GM11168 (cell line): Measurements from ENCODE around the gene ECE1.
"Not testable (repeated sequence)": the region's sequence is repeated elsewhere in the genome, so short reads cannot be mapped to it uniquely, and the experiment has no call there.

Experiments
- in situ Hi-C: fragments of 300-500 bp; cut with MboI; formaldehyde crosslinking; loops from one replicate; pipeline ENCODE4 v1.12.0; 2022; ENCODE audit warnings: low sequenced_read_pairs; ENCODE audit not compliant: unreplicated experiment

ECE1 gene

DNA sequence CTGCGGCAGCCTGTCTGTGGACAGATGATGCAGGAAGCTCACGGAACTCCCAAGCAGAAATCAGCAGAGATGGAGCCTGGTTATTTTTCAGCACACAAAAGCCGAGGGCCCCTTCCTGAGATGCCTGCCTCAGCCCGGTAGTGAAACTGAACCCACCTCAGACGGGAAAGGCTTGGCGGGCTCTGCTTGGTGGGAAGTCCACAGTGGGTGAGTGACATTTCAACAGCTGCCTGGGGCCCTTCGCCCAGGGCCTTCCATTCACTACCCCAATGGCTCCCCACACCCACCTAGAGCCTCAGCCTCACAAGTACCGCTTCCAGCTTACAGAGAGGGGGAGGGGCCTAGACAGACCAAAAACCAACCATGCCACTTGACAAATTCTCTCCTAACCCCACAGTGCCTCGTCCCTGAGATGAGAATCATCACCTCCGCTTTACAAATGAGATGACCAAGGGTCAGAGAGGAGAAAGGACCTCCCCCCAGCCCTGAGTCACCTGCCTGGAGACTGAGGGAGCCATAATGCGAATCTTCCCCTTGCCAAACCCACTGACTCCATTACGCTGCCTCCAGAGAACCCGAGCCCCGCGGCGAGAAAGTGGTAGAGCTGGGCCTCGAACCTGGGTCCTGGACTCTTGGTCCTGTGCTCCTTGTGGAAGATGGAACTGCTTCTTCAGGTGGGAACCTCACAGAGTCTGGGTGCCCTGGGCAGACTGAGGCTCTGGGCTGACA, 3.4 kb upstream of the ECE1 start:
- in situ Hi-C loops = no loop called here

DNA sequence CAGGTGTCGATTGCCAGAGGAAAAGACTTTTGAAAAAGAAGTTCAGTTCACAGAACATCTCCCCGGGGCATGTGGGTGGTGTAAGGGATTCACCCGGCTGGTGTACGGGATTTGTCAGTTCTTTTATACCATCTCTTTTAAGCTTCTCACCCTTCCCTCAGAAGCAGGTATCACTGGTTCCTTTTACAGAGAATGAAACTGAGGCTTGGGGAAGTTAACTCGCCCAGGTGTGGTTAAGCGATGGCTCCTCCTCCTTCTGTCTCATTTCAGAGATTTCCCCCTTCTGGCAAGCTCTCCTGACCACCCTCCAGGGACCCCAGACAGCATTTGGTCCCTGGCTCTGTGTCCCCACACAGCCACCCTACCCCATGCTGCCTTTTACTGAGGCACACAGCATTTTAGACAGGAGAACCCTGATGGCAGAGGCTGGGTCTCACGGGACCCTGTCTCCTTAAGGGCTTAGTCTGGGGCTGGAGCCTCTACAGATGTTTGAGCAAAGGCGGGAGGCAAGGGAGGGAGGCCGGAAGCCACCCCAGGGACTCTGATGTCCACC, 2.8 kb upstream of the ECE1 start:
- in situ Hi-C loops = no loop called here

DNA sequence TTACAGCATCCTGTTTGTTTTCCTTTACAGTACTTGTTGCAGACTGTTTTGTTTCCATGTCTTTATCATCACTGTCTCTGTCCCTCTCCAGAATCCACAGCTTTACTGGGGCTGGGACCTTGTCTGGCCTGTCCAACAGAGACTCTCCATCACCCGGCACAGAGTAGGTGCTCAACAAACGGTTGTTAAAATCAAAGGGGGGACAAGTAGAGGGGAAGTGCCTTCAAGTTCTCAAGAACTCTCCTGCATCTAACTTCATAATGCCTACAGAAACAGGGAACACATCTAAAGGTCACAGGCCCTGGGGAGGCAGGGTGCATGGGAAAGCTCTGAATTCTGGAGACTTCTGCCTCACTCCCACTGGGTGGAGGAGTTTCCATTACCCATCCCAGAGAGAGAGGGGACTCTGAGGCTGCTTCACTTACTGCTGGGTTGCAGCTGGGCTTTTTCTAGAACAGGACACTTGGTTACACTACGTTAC, 2.3 kb upstream of the ECE1 start:
- in situ Hi-C loops = no loop called here

DNA sequence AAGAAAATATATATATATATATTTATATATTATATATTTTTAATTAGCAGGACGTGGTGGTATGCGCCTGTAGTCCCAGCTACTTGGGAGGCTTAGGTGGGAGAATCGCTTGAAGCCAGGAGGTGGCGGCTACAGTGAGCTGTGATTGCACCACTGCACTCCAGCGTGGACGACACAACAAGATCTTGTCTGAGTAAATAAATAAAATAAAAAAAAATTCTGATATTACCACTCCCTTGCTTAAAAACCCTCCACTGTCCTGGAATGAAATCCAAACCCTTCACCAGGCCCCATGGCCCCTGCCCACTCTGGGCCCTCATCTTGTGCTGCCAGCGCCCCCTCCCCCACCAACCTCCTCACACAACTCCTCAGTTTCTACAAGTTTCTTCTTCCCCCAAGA, 1.7 kb upstream of the ECE1 start:
- in situ Hi-C loops = no loop called here

DNA sequence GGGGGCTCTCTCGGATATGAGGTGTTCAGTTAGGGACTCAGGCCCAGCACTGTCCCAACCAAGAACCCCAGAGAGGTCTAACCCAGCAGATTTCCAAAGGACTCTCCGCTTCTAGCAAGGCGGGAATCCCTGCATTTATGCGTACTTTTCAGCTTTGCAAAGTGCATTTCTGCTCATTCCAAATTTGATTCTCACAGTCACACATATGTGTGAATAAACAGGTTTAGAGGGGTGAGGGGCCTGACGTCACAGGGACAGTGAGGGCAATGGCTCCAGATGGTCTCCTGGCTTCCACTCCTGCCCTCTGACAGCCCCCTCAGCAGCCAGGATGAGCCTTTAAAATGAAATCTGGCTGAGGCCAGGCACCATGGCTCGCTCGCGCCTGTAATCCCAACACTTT, 921 bp upstream of the ECE1 start:
- in situ Hi-C loops = no loop called here

DNA sequence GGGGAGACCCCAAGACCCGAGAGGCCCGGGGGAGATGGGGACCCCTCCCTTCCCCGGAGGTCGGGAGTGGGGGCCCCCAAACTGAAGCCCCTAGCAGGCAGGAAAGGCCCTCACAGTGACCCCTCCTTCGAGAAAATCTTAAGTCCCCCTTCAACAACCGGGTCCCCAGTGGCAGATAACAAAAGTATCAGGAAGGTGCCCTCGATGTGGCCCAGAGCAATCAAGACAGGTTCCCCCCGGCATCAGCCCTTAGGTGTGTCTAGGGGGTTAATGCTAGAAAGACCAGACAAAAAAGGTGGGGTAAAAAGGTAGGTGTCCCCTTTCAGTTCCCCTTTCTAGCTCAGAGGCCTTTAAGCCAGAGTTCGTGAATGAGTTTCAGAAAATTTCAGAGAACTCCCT, 282 bp upstream of the ECE1 start:
- in situ Hi-C loops = no loop called here

DNA sequence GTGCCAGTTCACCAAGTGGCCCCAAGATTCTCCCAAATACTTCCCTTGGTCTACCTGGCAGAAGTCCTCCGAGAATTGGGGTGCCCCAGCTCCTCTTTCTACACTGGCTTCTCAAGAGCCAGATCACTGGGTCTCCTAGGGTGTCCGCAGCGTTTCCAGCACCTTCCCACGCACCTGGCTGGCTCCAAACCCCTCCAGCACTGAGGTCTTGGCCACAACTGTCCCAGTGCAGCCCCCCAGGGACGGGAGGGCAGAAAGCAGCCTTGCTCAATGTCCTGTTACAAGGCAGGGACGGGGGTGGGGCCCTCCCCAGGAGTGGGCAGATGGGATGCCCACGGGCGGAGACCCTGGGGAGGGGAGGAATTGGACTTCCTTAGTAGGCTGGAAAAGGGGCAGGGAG, 1.1 kb downstream of the ECE1 start:
- in situ Hi-C loops = no loop called here

DNA sequence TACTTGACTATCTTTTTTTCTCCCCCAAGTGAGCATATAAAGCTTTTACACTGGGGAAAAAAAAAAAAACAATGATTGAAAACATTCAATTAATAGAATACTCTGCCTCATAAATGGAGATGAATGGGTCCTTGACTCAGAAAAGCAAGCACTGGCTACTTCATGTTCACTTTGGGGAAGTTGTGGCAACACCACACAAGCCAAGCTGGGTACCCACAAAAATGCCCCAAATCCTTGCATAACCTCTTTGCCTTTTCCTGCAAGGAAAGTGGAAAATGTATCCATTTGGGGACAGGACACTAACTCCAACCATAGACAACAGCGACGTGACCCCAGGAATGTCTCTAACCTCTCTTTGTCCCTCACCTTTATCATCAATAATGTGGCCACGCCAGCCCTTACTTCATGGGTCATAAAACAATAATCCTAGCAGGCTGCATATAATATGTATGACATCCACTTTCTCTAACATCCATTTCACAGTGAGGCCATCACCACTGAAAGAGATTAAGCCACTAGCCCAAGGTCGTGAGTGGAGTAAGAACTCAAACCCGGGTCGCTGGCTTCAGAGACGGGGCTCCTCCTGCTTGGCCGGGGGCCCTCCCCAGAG, 2.3 kb downstream of the ECE1 start:
- in situ Hi-C loops = no loop called here

DNA sequence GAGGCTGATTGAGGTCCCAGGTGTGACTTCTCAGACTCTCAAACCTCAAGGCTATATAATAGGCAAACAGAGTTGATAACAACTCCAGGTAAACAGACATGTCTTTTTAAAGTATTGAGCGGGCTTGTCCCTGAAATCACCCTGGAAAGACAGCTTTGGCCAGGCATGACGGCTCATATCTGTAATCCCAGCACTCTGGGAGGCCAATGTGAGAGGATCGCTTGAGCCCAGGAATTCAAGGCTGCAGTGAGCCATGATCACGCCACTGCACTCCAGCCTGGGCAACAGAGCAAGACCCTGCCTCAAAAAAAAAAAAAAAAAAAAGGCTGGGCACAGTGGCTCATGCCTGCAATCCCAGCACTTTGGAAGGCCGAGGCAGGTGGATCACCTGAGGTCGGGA, 4.9 kb downstream of the ECE1 start:
- in situ Hi-C loops = not testable (repeated sequence)

DNA sequence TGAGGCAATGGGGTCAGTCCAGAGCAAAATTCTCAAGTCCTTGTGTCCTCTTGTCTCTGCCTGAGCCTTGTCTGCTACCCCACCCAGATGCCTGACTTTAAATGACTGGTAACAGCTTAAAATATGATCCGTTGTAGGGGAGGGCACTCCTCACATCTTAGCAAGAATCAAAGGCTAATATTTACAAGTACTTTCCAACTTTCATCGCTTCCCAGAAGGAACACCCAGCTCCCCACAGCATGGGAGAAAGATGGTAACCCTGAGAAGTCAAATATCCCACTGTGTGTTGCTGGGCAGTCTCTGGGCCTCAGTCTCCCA, 5.2 kb downstream of the ECE1 start:
- in situ Hi-C loops = no loop called here

DNA sequence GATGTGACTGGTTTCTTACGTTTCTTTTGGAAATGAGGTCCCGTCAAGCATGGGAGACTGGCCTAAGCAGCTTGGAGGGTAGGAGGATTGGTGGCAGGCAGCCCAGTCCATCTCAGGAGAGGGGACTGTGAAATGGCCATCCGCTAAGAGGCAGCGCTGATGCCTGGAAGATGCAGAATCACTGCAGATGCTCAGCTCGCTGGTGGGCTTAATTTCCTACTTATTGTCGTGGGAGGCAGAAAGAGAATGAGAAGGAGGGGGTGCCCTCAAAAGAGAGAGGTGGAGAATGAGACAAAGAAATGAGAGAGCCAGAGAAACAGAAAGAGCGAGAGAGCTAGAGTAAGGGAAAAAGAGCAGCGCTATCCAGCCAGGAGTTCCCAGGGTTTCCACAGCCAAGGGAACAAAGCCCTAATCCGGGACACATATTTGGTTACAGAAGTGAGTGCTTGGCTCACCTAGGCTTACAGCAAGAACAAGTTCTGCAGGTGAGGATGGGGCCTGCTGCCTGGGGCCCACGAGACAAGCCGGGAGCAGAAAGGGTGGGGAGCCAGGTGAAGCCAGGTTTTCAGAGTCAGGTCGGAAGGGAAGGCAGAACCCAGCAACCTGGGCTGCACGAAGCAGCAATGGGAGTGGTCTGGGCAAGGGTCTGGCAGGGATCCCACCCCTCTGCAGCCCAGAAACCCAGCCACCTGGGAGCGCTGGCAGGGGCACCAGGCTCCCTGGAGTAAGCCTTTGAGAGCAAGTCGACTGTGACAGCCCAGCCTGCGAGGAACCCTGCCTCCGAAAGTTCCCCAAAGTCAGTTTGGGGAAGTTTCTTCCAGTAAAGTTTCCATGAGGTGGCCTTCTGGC, 5.8 kb downstream of the ECE1 start:
- in situ Hi-C loops = no loop called here

DNA sequence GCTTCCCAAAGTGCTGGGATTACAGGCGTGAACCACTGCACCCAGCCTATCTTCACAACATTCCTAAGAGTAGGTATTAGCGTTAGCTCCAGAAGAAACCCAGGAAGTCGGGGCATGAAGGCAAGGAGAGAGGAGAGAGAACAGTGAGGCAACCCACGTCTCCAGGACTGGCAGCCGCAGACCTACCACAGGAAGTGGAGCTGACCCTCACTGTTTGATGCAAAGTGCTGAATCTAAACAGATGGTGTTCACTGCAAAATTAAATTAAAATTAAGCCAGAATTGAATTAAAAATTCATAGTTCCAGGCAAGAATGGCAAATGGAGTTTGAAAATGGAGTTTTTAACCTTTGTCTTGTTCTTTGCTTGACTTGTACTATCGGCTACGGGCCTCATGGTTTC, 6.7 kb downstream of the ECE1 start:
- in situ Hi-C loops = no loop called here

DNA sequence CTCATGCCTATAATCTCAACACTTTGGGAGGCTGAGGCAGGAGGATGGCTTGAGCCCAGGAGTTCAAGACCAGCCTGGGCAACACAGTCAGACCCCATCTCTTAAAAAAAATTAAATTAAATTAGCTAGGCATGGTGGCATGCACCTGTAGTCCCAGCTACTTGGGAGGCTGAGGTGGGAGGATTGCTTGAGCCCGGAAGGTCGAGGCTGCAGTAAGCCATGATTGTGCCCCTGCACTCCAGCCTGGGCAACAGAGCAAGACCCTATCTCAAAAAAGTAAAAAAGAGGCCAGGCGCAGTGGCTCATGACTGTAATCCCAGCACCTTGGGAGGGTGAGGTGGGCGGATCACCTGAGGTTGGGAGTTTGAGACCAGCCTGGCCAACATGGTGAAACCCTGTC, 8.2 kb downstream of the ECE1 start:
- in situ Hi-C loops = not testable (repeated sequence)

DNA sequence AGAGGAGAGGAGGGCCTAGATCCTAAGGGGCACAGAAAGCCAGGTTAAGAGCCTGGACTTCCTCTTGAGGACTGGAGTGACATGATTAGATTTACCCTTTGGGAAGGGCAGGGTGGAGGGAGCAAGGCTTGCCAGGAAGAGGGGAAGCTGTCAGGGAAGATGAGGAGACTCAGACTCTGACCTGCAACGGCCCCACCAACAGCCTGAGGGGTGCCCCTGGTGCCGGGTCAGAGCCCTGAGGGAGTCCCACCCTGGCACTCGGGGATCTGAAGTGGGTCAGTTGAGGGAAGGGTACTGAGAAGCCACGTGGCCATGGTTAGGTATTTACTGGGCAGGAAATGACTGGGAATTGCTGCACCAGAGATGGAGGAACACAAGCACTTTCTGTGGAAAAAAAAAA, 9.8 kb downstream of the ECE1 start:
- in situ Hi-C loops = no loop called here

DNA sequence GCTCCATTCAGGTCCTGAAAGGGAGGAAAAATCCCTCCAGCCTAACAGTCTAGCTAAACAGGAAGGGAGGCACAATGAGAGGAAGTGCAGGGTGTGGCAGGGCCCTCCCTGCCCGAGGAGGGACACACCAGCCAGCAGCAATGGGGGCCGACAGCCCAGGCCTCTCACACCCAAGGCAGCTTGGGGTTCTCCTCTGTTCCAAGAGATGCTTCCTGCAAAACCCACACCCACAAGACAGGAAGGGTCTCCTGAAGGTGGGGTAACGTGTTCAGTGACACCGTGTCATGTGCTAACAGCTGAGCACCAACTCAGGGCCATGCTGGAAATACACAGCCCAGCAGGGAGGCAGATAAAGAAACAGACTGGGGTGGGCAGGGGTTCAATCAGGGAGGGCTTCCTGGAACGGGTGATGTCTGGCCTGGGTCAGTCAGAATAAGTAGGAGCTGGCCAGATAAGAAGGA, 10.2 kb downstream of the ECE1 start:
- in situ Hi-C loops = no loop called here

DNA sequence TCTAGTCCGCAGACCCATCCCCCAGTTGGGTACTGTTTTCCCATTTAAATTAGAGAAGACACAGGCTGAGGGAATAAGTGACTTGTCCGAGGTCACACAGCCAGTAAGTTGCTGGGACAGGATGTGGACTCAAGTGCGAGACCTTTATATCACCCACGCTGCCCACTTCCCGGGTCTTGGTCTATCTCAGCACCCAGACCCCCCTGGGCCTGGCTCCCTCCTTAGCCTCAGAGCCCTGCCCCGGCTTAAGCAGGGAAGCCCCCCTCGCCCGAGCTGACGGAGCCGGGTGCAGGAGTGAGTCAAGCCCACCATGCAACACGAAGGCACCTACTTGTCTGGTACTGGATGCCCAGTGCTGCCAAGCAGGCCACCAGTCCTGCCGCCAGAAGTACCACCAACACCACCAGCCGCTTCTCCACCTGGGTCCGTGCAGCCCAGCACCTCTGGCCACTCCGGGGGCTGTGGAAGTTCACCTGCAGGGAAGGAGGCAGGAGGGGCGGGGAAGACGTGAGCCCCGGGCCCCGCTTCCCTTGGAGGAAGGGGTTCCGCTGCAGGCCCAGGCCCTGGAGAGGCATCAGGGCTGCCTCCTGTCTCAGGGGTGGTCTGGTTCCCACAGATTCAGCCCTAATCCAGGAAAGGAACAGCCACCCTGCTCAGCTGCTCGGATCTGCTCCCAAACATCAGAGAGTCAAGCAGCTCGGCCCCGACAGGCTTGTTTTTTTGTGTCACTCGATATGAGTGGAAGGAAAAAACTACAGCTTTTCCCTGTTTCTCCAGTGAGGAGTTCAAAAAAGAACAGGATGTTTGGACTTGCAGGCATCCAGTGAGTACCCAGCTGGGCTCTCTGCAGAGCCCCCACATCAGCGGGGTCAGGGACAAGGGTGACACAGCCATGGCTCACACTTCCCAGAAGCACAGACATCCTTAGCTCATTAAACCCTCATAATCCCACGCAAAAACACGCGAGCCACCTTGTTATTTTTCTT, 11.1 kb downstream of the ECE1 start:
- in situ Hi-C loops = no loop called here

DNA sequence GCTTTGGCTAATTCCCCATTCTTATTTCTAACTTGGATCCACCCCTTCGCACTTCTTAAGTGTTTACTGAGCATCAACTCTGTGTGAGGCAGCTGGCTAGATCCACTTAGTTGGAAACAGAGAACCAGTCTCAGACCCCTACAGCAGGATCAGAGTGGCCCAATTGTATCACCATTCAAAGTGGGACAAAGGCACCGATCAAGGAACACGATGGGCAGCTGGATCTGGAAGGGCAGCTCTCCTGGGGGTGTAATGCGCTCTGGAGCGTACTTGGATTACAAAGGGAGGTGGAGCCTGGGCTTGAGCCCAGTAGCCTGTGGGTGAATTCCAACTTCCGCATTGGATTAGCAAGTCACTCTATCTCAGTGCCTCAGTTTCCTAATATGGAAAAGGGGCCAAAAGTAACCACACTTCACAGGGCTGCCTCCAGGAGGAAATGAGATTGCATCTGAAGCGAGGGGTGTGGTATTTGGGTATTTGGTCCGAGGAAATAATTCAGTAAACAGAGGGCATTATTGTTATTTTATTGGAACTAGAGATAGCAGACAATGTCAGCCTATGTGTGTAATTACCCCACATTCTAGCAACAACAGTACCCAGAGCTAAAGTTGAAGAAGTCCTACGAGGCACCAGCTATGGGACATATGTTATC, 11.9 kb downstream of the ECE1 start:
- in situ Hi-C loops = no loop called here

DNA sequence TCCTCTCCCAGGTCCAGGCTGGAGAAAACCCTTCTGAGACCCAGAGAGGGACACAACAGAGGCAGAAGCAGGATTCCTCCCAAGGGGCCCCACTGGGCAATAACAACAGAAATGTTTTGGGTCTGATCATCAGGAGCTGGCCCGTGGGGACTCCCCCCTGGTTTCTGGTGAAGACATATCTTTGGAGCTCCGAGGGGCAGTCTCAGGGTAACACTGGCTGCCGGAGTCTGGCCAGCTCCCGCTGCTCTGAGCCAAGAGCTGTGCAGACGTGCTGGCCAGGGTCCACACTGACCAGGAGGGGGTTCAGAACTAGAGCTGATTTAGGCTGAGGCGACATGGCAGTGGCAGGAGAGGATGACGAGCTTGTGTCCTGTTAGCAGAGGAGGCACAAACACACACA, 13.1 kb downstream of the ECE1 start:
- in situ Hi-C loops = no loop called here

DNA sequence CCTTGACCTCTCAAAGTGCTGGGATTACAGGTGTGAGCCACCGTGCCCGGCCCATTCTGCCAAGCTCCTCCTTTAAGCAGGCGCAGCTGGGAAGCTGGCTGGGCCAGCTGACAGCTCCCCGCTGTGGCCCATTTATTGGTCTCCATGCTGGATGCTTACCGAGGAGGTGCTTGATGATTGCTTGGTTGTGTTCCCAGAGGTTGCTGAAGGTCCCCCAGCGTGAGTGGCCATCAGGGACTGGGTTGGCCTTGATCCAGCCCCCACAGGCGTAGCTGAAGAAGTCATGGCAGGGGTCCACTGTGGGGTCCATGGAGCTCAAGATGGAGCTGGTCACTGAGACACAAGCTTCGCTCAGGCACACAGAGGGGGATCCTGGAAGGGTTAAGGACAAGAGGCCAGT, 17.7 kb downstream of the ECE1 start:
- in situ Hi-C loops = no loop called here
